ENCODE results near the gene PDZRN3.

PDZRN3 gene

DNA sequence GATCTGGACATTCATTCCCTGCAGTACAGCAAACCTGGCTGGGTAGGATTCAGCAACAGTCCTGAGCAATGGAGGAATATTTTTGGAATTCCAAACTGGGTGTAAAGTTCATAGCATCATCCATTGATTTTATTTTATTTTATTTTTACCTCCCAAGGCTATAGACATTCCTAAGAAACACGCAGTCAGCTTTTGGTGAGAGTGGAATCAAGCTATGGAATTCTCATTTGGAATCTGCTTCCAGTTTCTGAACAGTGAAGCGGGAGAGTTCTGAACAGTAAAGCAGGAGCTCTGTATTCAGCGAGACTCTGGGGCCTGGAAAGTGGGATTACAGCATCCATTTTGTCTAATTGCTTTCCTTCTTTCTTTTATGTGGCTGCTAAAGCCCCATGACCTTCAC, 1.4 kb upstream of the PDZRN3 start:
- no peak for DNase-seq
- in situ Hi-C loops (cut with HindIII; ENCODE audit: low pct_ligation_motif_present, low pct_unique_long_range_greater_than_20kb, low sequenced_read_pairs), result no loop called here

DNA sequence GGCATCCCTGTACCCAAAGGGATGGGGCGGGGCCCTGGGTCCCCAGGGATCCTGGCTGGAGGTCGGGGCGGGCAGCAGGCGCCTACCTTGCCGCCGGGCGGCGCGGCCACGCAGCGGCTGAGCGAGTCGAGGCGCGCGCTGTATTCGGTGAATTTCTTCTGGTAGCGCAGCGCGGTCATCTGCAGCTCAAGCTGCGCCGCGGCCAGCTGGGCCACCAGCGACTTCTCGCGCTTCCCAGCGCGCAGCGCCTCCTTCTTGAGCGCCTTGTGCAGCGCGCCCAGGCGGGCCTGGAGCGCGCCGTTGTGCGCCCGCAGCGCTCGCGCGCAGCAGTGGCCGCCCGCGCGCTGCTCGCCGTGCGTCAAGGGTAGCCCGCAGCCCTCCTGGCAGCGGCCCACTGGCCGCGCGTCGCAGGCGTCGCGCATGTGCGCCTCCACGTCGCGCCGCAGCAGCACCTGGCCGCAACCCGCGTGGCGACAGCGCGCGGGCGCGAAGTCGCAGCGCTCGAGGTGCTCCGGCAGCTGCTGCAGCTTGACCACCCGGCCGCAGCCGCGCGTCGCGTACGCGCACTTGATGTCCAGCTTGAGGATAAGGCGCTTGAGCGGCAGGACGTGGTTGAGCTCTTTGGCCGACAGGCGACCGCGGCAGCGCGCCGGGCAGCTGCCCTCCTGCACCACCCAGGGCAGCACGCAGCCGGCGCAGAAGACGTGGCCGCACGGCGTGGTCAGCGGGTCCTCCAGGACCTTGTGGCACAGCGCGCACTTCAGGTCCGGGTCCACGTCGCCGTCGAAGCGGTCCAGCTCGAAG, 522 bp downstream of the PDZRN3 start:
- in situ Hi-C loops (cut with HindIII; ENCODE audit: low pct_ligation_motif_present, low pct_unique_long_range_greater_than_20kb, low sequenced_read_pairs), result no loop called here
- DNase-seq, result no peak

DNA sequence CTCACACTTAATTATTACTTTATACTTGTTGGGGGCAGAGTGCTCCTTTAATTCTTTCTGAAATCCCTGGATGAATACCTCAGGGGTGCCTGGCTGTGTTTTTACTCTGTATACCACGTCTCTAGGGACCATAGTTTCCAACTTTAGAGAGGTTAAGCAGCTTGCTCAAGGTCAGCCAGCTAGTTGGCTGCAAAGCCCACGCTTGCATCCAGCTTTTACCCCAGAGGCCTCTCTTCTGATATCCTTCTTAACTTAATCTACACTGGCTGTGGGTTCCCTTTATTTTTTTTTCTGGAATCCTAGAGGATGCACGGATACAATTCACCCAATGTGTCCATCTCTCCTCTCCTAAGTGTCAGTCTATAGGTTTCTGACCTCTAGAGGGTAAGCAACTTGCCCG, 1.4 kb downstream of the PDZRN3 start:
- in situ Hi-C loops (cut with HindIII; ENCODE audit: low pct_ligation_motif_present, low pct_unique_long_range_greater_than_20kb, low sequenced_read_pairs), result no loop called here
- no peak for DNase-seq

DNA sequence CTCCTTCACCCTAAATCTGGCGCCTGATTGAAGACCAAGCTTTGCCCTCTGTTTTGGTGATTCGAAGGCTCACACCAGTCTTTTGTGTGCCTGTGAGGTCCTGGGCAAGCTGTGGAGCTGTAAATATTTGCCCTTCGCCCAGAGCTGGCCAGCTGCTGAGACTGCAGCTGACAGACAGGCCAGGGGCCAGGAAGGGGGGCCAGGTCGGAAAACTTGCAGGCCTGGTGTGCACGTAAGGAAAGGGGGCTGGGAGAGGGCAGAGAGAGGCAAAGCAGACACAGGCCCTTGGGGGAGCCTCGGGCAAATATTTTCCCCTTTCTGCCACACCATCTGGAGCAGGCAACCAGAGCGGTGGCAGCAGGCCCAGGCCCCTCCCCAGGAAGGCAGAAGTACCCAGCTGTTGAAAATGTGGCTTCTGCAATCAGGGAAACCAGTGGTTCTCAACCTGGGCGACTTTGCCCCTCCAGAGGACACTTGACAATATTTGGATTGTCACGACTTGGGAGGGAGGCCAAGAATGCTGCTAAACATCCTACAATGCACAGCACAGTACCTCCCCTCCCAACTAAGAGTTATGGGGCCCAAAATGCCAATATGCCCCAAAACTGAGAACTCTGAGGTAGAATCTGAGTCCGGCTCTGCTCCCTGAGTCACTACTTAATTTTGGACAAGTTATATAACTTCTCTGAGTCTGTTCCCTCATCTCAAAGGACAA, 2.5 kb downstream of the PDZRN3 start:
- no peak for DNase-seq

DNA sequence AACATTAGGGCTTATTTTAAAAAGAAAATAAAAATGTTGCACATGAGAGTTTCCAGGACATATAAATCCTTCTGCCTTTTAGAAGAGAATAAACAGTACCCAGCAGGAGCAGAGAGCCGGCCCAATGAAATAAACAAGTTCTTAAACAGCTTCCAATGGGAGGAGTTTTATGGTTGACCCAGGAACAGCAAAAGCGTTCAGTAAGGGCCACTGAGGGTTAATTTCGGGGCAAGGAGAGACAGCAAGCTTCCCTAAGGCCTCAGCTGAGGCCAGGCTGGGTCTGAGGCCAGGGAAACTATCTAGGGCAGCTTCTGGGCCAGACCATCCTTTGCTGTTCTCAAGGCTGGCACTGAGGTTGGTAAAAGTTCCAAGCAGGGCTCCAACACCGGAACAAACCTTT, 3.4 kb downstream of the PDZRN3 start:
- in situ Hi-C loops (cut with HindIII; ENCODE audit: low pct_ligation_motif_present, low pct_unique_long_range_greater_than_20kb, low sequenced_read_pairs), result no loop called here
- no peak for DNase-seq

More for the DNA sequence above, 2.5 kb downstream of the PDZRN3 start:
- in situ Hi-C loops (cut with HindIII; ENCODE audit: low pct_ligation_motif_present, low pct_unique_long_range_greater_than_20kb, low sequenced_read_pairs), result no loop called here

DNA sequence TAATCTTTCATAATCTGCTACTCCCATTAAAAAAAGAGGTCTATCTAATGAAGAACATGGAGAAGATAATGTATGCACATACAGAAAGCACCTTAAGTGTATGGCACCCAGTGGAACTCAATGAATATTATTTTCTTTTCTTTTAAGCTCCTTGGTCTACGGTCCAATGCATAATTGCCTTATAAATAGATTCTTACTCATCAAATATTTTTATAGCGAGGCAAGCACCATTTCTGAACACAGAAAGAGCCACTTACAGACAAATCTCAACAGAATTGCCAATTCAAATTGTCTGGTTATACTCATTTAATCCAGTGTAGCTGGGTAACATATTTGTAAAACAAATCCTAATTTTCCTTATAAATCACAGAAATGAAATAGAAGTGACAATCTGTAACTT, 6.3 kb downstream of the PDZRN3 start:
- in situ Hi-C loops (cut with HindIII; ENCODE audit: low pct_ligation_motif_present, low pct_unique_long_range_greater_than_20kb, low sequenced_read_pairs), result no loop called here
- no peak for DNase-seq

DNA sequence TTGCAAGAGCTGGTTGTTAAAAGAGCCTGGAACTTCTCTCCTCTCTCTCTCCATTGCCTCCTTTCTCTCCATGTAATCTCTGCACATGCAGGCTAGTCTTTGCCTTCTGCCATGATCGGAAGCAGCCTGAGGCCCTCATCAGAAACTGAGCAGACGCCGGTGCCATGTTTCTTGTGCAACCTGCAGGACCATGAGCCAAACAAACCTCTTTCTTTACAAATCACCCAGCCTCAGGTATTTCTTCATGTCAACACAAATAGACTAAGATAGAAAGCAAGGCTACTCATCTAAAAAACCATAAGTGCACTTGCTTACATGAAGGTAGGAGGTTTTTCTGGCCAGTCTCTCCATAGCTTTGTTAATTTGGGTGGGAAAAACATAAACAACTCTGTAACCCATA, 8.7 kb downstream of the PDZRN3 start:
- in situ Hi-C loops (cut with HindIII; ENCODE audit: low pct_ligation_motif_present, low pct_unique_long_range_greater_than_20kb, low sequenced_read_pairs), result no loop called here
- DNase-seq, result no peak

DNA sequence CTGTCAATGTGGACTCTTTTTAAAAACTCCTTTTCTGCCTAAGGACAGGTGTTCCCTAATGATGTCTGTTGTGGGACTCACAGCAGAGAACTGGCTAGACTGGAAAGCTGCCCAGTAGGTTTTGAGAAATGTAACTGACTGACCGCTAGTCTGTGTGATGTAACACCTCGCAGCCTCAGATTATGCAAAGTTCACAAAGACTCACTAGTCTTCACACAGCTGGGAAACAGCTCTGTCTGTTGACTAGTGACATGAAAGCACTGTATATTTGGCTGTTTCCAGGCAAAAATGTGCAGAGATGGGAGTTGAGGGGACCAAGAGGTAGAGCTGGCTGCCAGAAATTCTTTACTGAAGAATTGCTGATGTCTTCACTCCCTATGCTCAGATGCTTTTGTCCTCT, 10.3 kb downstream of the PDZRN3 start:
- no peak for DNase-seq

DNA sequence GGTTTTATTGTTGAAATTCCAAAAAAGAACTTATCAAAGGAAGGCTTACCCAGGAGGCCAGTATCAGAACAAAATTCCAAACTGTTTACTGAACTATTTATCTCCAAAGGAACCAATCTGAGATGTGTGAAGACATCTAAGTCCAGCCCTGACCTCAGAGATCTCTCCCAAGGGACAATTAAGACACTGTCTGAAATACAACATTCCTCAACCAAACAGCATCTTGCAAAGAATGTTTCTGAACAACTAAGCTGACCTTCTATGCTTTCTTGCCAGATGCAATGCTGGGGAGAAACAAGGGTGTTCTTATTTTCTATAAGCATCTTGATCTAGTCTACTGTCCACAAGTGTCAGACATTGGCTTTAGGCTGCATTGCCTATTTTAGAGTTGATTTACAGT, 13.6 kb downstream of the PDZRN3 start:
- in situ Hi-C loops (cut with HindIII; ENCODE audit: low pct_ligation_motif_present, low pct_unique_long_range_greater_than_20kb, low sequenced_read_pairs), result no loop called here
- no peak for DNase-seq

More for the DNA sequence above, 10.3 kb downstream of the PDZRN3 start:
- in situ Hi-C loops (cut with HindIII; ENCODE audit: low pct_ligation_motif_present, low pct_unique_long_range_greater_than_20kb, low sequenced_read_pairs), result no loop called here

DNA sequence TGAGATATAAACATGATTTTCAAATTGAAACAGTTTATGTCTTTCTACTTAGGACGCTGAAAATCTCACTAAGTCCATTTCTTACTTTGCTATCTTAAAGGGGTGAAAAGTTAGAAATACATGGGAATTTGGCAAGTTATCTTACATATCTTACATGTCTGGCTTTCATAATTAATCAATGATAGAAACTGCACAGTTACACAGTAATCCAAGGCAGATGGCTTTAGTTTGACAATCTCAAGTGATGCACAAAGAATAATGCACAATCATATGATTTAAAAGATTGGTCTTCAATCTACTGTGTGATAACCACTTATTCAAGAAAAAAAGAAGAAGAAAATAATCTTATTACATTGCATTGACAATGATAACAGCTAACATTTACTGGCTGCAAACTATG, 14.2 kb downstream of the PDZRN3 start:
- DNase-seq, result no peak
- in situ Hi-C loops (cut with HindIII; ENCODE audit: low pct_ligation_motif_present, low pct_unique_long_range_greater_than_20kb, low sequenced_read_pairs), result no loop called here

DNA sequence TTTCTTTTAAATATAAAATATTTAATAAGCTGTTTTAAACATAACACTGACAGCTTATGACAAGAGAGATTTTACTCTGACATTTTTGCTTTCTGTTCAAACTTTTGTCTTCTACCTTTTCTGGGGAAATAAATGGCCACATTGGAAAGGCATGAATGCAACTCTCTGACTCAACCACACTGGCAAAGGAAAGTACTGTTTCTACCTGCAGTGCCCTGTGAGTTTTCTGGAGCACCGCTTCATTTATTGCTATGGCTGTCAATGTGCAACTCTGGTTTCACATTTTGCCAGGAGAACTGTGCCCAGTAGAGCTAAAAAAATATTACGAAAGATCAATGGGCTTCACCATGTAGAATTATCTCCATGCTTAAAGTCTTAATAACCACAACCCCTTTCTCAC, 15.1 kb downstream of the PDZRN3 start:
- in situ Hi-C loops (cut with HindIII; ENCODE audit: low pct_ligation_motif_present, low pct_unique_long_range_greater_than_20kb, low sequenced_read_pairs), result no loop called here
- no peak for DNase-seq

DNA sequence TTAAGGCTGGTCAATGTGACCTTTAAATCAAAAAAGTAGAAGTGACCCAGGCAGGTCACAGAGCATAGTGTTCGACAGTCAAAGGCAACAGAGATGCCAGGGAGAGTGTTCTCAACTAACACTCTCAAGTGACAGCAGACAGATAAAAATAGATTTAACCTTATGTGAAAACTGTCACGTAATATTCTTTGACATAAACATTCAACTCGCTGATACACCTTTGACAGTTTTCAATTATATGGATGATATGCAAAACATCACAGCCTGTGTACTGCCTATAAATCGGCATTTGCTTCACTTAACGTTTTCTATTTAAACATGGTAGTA, 15.5 kb downstream of the PDZRN3 start:
- in situ Hi-C loops (cut with HindIII; ENCODE audit: low pct_ligation_motif_present, low pct_unique_long_range_greater_than_20kb, low sequenced_read_pairs), result no loop called here
- DNase-seq, result no peak

DNA sequence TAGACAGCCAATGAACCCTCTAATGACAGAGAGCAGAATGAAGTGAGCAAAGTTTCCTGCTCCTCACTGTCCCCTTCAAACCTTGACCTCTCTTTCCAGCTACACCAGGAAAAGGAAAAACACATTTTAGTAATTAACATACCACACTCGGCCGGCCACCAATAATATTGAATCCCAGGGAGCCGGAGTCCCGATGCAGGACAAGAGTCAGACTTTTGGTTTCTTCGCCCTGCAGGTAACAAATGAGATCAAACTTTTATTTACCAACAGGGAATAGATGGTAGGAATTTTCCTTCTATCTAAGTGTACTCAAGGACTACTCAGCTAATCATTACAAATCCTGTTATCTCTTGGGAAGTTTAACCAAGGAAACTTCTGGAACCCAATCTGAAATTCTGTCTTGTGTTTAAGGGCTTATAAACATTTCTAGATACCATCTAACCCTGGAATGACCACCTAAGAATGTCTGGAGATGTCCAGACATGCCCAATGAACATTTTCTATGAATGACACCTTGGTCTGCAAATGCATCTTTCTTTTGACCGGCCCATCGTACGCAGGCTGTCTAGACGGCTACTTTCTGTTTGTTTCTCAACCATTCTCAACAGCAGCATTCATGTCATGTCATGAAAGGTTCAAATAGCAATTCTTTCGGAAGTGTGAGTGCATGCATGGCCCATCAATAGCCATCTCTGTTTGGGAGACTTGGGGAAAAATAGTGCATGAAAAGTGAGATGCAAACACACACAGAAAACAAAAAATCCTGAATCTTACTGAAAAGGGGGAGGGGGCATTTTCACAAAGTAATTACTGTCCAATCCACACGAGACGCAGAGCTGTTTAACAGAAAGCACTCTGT, 16.1 kb downstream of the PDZRN3 start:
- in situ Hi-C loops (cut with HindIII; ENCODE audit: low pct_ligation_motif_present, low pct_unique_long_range_greater_than_20kb, low sequenced_read_pairs), result no loop called here
- no peak for DNase-seq

DNA sequence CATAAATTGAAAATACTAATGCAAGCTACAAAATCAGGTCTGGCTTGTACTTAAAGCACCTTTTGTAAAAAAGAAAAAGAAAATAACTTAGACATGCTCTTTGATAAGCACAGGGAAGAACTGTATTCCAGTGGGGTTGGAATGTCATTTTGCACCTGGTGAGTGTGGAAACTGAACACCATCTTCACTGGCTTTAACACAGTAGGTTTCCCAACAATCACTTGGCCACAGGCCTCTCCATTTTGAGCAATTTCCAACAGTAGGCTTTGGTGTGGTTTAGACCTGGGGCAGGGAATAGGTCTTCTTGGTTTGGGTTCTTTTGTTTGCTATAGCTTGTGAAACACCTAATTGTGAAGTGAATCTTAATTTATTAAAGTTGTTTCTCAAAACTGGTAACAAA, 18.9 kb downstream of the PDZRN3 start:
- DNase-seq, result no peak
- in situ Hi-C loops (cut with HindIII; ENCODE audit: low pct_ligation_motif_present, low pct_unique_long_range_greater_than_20kb, low sequenced_read_pairs), result no loop called here

DNA sequence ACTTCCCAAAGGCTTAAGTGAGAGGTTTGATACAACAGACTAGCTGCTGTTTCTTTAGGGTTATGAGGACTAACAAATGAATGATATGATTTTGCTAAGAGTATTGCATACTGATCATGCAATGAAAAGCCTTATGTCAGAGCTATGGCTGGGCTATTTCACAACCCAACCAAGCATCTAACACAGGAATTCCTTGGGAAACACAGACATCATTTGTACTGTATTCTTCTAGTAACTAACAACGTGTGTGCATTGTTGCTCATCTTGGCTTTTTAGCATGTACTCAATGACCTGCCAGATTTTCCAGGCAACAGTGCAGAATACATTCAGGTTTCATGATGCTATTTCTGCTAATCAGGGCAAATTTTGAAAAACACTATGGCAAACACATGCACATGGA, 19.3 kb downstream of the PDZRN3 start:
- in situ Hi-C loops (cut with HindIII; ENCODE audit: low pct_ligation_motif_present, low pct_unique_long_range_greater_than_20kb, low sequenced_read_pairs), result no loop called here
- DNase-seq, result no peak

DNA sequence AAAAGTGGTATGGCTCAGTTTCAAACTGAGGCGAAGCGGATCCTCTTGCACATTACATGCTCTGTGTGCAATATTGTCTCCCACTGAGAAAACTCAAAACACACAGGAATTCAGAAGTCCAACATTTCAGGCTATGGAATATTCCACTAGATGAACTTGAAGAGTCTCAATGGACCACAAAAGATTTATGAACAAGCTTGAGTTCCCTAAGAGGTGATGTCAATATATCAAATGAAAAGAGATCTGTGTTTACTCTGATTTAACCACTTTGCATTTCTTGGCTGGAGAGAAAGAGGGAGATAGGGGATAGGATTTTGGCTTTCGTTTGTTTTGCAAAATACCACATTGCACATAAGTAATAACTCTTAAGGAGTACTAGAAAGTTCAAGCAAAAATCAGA, 20.3 kb downstream of the PDZRN3 start:
- DNase-seq, result no peak
- in situ Hi-C loops (cut with HindIII; ENCODE audit: low pct_ligation_motif_present, low pct_unique_long_range_greater_than_20kb, low sequenced_read_pairs), result no loop called here

DNA sequence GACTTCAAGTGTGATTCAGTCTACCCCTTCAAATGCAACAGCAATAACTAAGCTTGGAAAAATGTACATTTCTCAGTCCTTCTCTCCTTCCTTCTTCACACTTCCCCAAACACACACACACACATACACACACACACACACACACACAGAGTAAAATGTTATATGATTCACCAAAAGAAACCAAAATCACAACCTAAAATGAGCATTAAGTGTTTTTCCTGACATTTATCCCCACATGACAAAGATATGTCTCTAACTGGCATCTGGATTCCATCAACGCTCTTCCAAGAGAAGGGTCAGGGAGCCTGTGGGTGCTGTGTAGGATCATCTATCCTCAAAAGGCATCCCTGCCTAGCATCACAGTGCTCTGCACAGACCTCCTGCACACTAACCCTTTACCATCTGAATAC, 21.0 kb downstream of the PDZRN3 start:
- in situ Hi-C loops (cut with HindIII; ENCODE audit: low pct_ligation_motif_present, low pct_unique_long_range_greater_than_20kb, low sequenced_read_pairs), result no loop called here
- no peak for DNase-seq

DNA sequence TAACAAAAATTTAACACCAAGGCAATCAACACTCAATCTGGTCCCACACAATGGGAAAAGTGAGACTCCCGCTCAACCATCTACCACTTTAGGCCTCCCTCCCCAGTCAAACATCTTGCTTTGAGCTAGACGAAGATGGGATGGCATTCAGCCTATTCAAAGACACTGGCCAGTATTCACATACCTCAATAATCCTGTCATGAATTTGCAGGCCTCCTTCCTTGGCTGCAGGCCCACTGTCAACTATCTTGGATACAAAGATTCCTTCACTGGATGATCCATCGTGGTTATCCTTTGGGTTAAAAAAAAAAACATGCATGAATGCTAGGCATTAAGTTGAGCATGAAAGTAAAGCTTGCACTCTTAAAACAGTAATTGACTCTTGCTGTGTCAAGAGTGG, 22.6 kb downstream of the PDZRN3 start:
- in situ Hi-C loops (cut with HindIII; ENCODE audit: low pct_ligation_motif_present, low pct_unique_long_range_greater_than_20kb, low sequenced_read_pairs), result no loop called here
- no peak for DNase-seq

DNA sequence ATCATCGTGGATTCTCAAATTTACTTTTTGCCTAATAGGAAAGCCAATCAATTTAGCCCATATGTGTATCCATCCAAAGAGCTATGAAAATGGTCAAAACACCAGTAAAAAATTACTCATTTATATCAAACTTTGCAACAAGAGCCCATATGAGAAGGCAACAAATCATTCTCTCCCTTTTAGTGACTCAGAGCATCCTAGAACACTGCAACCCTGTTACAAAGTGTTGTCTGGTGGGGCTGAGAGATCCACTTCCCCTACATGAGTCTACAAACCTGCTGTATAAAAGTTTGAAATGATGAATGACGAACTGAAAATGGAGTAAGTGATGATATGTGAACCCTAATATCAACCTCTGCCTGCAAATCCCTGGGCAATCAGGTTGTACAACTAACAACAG, 23.3 kb downstream of the PDZRN3 start:
- in situ Hi-C loops (cut with HindIII; ENCODE audit: low pct_ligation_motif_present, low pct_unique_long_range_greater_than_20kb, low sequenced_read_pairs), result no loop called here
- no peak for DNase-seq

All from ACHN (cell line).